Loucy (cell line): ENCODE measurements around the gene TMEM86A.

ENCODE experiments used
- EZH2phosphoT487 ChIP-seq: fragments of 200-600 bp; IDR thresholded peaks from 2 replicates; pipeline ENCODE4 v1.6.1; 2018; ENCODE audit warnings: antibody characterized with exemption, mild to moderate bottlenecking, moderate library complexity, borderline replicate concordance
- TF ChIP-seq, protein P1 (sequence below): fragments of 200-600 bp; sonication (generic); conservative IDR thresholded peaks from 2 replicates; pipeline ENCODE4 v1.5.1; 2014; ENCODE audit warnings: mild to moderate bottlenecking, antibody characterized with exemption, low read length

DNA sequence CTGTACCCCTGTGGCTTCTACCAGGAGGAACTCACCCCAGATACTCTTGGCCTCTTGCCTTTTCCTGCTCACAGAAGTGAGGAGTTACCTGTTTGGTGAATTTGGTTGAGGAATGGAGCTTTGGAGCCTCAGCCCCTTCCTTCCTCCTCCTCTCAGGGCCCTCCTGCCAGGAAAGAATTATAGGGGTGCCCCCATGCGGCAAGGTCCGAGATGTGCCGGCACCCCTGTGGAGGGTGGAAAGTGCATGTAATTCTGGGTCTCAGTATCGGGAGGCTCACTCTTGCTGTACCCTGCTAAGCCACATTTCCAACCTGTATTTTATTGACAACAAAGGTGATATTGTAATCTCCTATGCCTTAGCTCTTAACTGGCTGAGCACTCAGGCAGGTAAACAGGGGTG is 41.1 kb downstream of the TMEM86A start:
- TF ChIP-seq, protein P1, sequence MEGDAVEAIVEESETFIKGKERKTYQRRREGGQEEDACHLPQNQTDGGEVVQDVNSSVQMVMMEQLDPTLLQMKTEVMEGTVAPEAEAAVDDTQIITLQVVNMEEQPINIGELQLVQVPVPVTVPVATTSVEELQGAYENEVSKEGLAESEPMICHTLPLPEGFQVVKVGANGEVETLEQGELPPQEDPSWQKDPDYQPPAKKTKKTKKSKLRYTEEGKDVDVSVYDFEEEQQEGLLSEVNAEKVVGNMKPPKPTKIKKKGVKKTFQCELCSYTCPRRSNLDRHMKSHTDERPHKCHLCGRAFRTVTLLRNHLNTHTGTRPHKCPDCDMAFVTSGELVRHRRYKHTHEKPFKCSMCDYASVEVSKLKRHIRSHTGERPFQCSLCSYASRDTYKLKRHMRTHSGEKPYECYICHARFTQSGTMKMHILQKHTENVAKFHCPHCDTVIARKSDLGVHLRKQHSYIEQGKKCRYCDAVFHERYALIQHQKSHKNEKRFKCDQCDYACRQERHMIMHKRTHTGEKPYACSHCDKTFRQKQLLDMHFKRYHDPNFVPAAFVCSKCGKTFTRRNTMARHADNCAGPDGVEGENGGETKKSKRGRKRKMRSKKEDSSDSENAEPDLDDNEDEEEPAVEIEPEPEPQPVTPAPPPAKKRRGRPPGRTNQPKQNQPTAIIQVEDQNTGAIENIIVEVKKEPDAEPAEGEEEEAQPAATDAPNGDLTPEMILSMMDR, result no peak
- TF ChIP-seq EZH2phosphoT487, result no peak
